Measurements from ENCODE around the gene GATAD2A. TPM values are rescaled to one million over a fixed set of nuclear protein-coding genes. Genes with fewer than 3 reads are reported as not detected.

GATAD2A gene
- total RNA-seq, 2 donors from 2014 or later = 88.0 to 160 TPM

- no peak overlapping the region for H3K27ac Mint-ChIP-seq
- no peak overlapping the region for H3K4me3 Mint-ChIP-seq
- H3K4me1 Mint-ChIP-seq = peaks cover 4% of the 10 kb centered on the region
- ATAC-seq (replicated peaks) = no peak
- no peaks in the 10 kb centered on the region for H3K9me3 Mint-ChIP-seq
- H3K27me3 Mint-ChIP-seq = no peaks in the 10 kb centered on the region
- H3K36me3 Mint-ChIP-seq (ENCODE audit: low read depth) = peaks cover 91% of the 10 kb centered on the region
Measured at GRCh38 chr19:19501798-19502197, 96.3 kb downstream of the GATAD2A start.

GRCh38 chr19:19502281-19502680 is 96.8 kb downstream of the GATAD2A start:
- Mint-ChIP-seq H3K4me3 (no peak overlapping the region), H3K27me3 (no peaks in the 10 kb centered on the region), H3K9me3 (no peaks in the 10 kb centered on the region), H3K27ac (no peak overlapping the region), H3K36me3 (ENCODE audit: low read depth) (peaks cover 91% of the 10 kb centered on the region), H3K4me1 (peaks cover 4% of the 10 kb centered on the region)
- ATAC-seq (replicated peaks) = no peak

- Mint-ChIP-seq H3K27me3 (no peaks in the 10 kb centered on the region), H3K9me3 (no peaks in the 10 kb centered on the region), H3K36me3 (ENCODE audit: low read depth) (peaks cover 92% of the 10 kb centered on the region)
Measured at GRCh38 chr19:19502808-19503602, 97.5 kb downstream of the GATAD2A start.

GRCh38 chr19:19504754-19505668 is 99.5 kb downstream of the GATAD2A start:
- peaks cover 4% of the 10 kb centered on the region for H3K4me1 Mint-ChIP-seq
- H3K36me3 Mint-ChIP-seq (ENCODE audit: low read depth) = peaks cover 80% of the 10 kb centered on the region
- H3K9me3 Mint-ChIP-seq = no peaks in the 10 kb centered on the region
- no peaks in the 10 kb centered on the region for H3K27me3 Mint-ChIP-seq
- no peak overlapping the region for H3K27ac Mint-ChIP-seq
- no peak overlapping the region for H3K4me3 Mint-ChIP-seq
- ATAC-seq (replicated peaks) = no peak

More at GRCh38 chr19:19502808-19503602, 97.5 kb downstream of the GATAD2A start:
- Mint-ChIP-seq H3K4me3 (no peak overlapping the region), H3K27ac (peak overlapping the region; percentile 41), H3K4me1 (peaks cover 4% of the 10 kb centered on the region)
- no peak for ATAC-seq (replicated peaks)

GRCh38 chr19:19505669-19506326 is 100.3 kb downstream of the GATAD2A start:
- Mint-ChIP-seq H3K27ac (no peak overlapping the region), H3K27me3 (no peaks in the 10 kb centered on the region), H3K4me1 (peaks cover 4% of the 10 kb centered on the region), H3K36me3 (ENCODE audit: low read depth) (peaks cover 72% of the 10 kb centered on the region), H3K9me3 (no peaks in the 10 kb centered on the region), H3K4me3 (no peak overlapping the region)
- no peak for ATAC-seq (replicated peaks)

- H3K36me3 Mint-ChIP-seq (ENCODE audit: low read depth) = peaks cover 64% of the 10 kb centered on the region
- H3K4me3 Mint-ChIP-seq = no peak overlapping the region
- no peak overlapping the region for H3K27ac Mint-ChIP-seq
- H3K9me3 Mint-ChIP-seq = no peaks in the 10 kb centered on the region
- peaks cover 4% of the 10 kb centered on the region for H3K4me1 Mint-ChIP-seq
- ATAC-seq (replicated peaks) = no peak
- H3K27me3 Mint-ChIP-seq = no peaks in the 10 kb centered on the region
Measured at GRCh38 chr19:19506592-19506991, 101.1 kb downstream of the GATAD2A start.

GRCh38 chr19:19507354-19507753 is 101.9 kb downstream of the GATAD2A start:
- ATAC-seq (replicated peaks) = no peak
- H3K9me3 Mint-ChIP-seq = no peaks in the 10 kb centered on the region
- no peak overlapping the region for H3K4me3 Mint-ChIP-seq
- H3K36me3 Mint-ChIP-seq (ENCODE audit: low read depth) = peaks cover 56% of the 10 kb centered on the region
- no peak overlapping the region for H3K27ac Mint-ChIP-seq
- no peaks in the 10 kb centered on the region for H3K27me3 Mint-ChIP-seq
- H3K4me1 Mint-ChIP-seq = peaks cover 4% of the 10 kb centered on the region

GRCh38 chr19:19508217-19508616 is 102.7 kb downstream of the GATAD2A start:
- peaks cover 2% of the 10 kb centered on the region for H3K4me1 Mint-ChIP-seq

GRCh38 chr19:19510432-19510831 is 105.0 kb downstream of the GATAD2A start:
- ATAC-seq (replicated peaks) = no peak
- Mint-ChIP-seq H3K27me3 (no peaks in the 10 kb centered on the region), H3K27ac (no peak overlapping the region), H3K9me3 (no peaks in the 10 kb centered on the region), H3K4me3 (no peak overlapping the region), H3K36me3 (ENCODE audit: low read depth) (peaks cover 26% of the 10 kb centered on the region), H3K4me1 (no peaks in the 10 kb centered on the region)

More at GRCh38 chr19:19508217-19508616, 102.7 kb downstream of the GATAD2A start:
- peaks cover 48% of the 10 kb centered on the region for H3K36me3 Mint-ChIP-seq (ENCODE audit: low read depth)
- H3K4me3 Mint-ChIP-seq = no peak overlapping the region
- ATAC-seq (replicated peaks) = no peak
- H3K9me3 Mint-ChIP-seq = no peaks in the 10 kb centered on the region
- H3K27me3 Mint-ChIP-seq = no peaks in the 10 kb centered on the region
- H3K27ac Mint-ChIP-seq = no peak overlapping the region

GRCh38 chr19:19513682-19514081 is 108.2 kb downstream of the GATAD2A start:
- Mint-ChIP-seq H3K4me1 (no peaks in the 10 kb centered on the region), H3K9me3 (no peaks in the 10 kb centered on the region), H3K27me3 (no peaks in the 10 kb centered on the region), H3K36me3 (ENCODE audit: low read depth) (peaks cover 5% of the 10 kb centered on the region), H3K27ac (no peak overlapping the region), H3K4me3 (no peak overlapping the region)
- ATAC-seq (replicated peaks) = no peak

- no peak overlapping the region for H3K4me3 Mint-ChIP-seq
Measured at GRCh38 chr19:19514215-19514657, 108.8 kb downstream of the GATAD2A start.

GRCh38 chr19:19514881-19515641 is 109.6 kb downstream of the GATAD2A start, which contains the start of gene TSSK6:
Gene TSSK6, minus strand, starts transcription at chr19:19515548. Its CDS starts 121 bp downstream, at chr19:19515427.
- H3K27ac Mint-ChIP-seq = peak within 1 kb of the TSS; percentile 92

More at GRCh38 chr19:19514215-19514657, 108.8 kb downstream of the GATAD2A start:
- ATAC-seq (replicated peaks) = no peak
- peaks cover 10% of the 10 kb centered on the region for H3K36me3 Mint-ChIP-seq (ENCODE audit: low read depth)
- H3K9me3 Mint-ChIP-seq = no peaks in the 10 kb centered on the region
- no peak overlapping the region for H3K27ac Mint-ChIP-seq
- no peaks in the 10 kb centered on the region for H3K27me3 Mint-ChIP-seq
- H3K4me1 Mint-ChIP-seq = no peaks in the 10 kb centered on the region

GRCh38 chr19:19515642-19516519 is 110.4 kb downstream of the GATAD2A start, which contains the start of gene NDUFA13:
Gene NDUFA13, plus strand, starts transcription at chr19:19516225. Its CDS starts 14 bp downstream, at chr19:19516239.
- Mint-ChIP-seq H3K36me3 (ENCODE audit: low read depth) (peaks cover 27% of the 10 kb centered on the region), H3K4me3 (peak within 1 kb of the TSS; percentile 89), H3K9me3 (no peaks in the 10 kb centered on the region), H3K27me3 (no peaks in the 10 kb centered on the region), H3K27ac (peak within 1 kb of the TSS; percentile 92), H3K4me1 (peaks cover 3% of the 10 kb centered on the region)
- ATAC-seq (replicated peaks) = peak; percentile 96

More at GRCh38 chr19:19514881-19515641, 109.6 kb downstream of the GATAD2A start, which contains the start of gene TSSK6:
- Mint-ChIP-seq H3K36me3 (ENCODE audit: low read depth) (peaks cover 18% of the 10 kb centered on the region), H3K9me3 (no peaks in the 10 kb centered on the region), H3K4me3 (peak within 1 kb of the TSS; percentile 89), H3K4me1 (no peaks in the 10 kb centered on the region), H3K27me3 (no peaks in the 10 kb centered on the region)
- no peak for ATAC-seq (replicated peaks)
